GM21825 (cell line): ENCODE results near the gene CDHR3.

Experiments
- ATAC-seq: cut with Tn5 transposase; IDR thresholded peaks from one replicate; pipeline ENCODE4 v1.9.1; 2021; ENCODE audit warnings: mild to moderate bottlenecking, moderate library complexity; ENCODE audit not compliant: unreplicated experiment

CDHR3 gene, protein sequence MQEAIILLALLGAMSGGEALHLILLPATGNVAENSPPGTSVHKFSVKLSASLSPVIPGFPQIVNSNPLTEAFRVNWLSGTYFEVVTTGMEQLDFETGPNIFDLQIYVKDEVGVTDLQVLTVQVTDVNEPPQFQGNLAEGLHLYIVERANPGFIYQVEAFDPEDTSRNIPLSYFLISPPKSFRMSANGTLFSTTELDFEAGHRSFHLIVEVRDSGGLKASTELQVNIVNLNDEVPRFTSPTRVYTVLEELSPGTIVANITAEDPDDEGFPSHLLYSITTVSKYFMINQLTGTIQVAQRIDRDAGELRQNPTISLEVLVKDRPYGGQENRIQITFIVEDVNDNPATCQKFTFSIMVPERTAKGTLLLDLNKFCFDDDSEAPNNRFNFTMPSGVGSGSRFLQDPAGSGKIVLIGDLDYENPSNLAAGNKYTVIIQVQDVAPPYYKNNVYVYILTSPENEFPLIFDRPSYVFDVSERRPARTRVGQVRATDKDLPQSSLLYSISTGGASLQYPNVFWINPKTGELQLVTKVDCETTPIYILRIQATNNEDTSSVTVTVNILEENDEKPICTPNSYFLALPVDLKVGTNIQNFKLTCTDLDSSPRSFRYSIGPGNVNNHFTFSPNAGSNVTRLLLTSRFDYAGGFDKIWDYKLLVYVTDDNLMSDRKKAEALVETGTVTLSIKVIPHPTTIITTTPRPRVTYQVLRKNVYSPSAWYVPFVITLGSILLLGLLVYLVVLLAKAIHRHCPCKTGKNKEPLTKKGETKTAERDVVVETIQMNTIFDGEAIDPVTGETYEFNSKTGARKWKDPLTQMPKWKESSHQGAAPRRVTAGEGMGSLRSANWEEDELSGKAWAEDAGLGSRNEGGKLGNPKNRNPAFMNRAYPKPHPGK

DNA sequence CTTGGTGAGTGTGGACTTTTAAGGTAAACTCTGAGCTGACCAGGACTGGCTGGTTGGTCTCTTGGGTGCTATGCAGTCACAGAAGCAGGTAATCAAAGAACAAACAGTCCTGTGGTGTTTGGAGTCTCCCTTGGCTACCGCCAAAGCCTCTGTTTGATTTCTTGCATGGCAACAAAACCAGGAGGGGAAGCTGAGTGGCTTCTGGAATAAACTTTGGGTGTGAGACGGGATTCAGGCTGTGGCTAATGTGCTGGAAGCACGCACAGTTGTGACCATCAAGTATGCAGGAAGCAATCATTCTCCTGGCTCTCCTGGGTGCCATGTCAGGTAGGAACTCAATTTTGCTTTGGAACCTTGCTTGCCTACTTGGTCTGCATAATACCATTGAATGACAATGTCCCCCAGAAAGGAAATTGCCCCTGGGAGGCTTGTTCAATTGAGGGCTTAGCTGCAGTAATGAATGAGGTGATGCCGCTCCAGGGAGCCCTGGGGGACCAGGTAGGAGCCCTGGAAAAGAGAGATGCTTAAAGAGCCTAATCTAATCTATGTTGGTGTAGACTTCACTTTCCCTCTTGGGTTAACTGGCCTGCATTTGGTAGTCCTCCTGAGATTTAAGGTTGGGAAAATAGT, at the start of gene CDHR3:
CDHR3 (plus strand) TSS at position 227 of the 630 bp plus-strand sequence; CDS start at position 282, 55 bp downstream.
- ATAC-seq: no peak

- ATAC-seq: no peak
These were observed 49.1 kb upstream of the CDHR3 start for GRCh38 chr7:105913947-105914346.

- ATAC-seq: no peak
These were observed 46.5 kb upstream of the CDHR3 start for GRCh38 chr7:105916603-105917002.

GRCh38 chr7:105917659-105918058, 45.4 kb upstream of the CDHR3 start:
- ATAC-seq: no peak

DNA sequence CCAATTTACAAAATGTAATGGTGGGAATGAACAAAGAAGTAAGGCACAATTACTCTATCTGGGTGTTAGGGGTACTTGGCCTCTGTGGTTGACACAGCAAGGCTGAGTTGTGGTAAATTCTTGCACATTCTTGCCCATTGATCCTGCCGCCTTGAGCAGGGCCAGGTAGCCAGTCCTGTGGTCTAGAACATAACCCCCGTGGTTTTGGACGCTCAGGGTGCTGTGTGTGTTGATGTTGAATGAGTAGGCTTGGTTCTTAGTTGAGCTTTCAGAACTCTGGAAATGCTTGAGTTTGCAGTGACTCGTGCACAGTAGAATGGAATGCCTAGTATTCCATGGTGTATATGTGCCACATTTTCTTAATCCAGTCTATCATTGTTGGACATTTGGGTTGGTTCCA, 42.3 kb upstream of the CDHR3 start:
- ATAC-seq: no peak

DNA sequence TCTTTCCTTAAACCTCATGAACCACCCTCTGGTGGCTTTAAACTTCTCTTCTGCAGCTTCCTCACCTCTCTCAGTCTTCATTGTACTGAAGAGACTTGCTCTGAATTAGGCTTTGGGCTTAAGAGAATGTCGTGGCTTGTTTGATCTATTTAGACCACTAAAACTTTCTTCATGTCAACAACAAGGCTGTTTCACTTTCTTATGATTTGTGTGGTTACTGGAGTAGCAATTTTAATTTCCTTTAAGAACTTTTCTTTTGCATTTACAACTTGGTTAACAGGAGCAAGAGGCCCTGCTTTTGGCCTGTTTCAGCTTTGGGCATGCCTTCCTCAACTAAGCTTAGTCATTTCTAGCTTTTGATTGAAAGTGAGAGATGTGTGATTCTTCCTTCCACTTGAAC, 38.1 kb upstream of the CDHR3 start:
- ATAC-seq: no peak

DNA sequence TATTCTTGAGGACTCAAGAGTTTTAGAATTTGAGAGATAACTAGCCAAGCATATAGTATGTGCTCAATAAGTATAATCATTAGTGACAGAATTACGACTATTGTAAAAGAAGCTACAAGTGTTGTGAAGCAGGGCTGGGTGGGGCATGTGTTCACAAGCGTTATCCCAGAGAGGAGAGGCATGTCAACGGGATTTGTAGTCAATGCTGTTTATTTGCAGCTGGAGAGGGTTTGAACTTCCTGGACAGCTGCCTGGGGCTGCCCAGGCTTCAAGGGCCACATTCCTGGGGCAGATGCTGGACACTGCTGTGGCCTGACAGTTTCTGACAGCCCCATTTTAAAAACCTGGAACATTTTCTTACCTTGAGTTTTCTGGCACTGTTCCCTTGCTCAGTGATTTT, 36.9 kb upstream of the CDHR3 start:
- ATAC-seq: no peak

GRCh38 chr7:105931179-105931578, 31.9 kb upstream of the CDHR3 start:
- ATAC-seq: no peak

DNA sequence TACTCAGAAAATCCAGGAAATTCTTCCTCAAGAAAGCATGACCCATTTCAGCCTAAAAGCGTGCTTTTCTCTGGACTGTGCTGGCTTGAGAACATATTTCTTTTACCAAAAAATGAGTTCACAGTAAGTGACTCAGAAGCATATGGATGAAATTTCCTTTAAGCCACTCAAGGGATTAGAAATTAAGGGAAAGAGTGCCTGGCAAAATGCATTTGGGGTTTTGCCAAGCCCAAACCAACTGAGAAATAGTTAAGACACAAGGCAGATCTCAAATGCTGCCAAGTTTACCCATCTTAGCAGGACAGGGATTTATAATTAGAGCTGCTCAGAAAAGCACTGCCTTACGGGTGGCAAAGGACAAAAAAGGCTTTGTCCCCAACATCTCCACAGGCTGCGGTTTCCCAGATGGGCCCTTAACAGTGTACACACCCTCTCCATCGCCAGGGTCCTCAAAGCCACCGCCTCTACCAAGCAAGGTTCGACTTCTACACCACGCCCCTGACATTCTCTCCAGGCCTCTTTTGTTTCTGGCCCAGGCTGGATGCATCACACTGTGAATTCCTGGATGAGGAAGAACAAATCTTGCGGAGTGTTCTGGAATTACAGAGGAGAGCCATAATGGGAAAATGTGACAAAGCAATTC, 30.1 kb upstream of the CDHR3 start:
- no peak for ATAC-seq

DNA sequence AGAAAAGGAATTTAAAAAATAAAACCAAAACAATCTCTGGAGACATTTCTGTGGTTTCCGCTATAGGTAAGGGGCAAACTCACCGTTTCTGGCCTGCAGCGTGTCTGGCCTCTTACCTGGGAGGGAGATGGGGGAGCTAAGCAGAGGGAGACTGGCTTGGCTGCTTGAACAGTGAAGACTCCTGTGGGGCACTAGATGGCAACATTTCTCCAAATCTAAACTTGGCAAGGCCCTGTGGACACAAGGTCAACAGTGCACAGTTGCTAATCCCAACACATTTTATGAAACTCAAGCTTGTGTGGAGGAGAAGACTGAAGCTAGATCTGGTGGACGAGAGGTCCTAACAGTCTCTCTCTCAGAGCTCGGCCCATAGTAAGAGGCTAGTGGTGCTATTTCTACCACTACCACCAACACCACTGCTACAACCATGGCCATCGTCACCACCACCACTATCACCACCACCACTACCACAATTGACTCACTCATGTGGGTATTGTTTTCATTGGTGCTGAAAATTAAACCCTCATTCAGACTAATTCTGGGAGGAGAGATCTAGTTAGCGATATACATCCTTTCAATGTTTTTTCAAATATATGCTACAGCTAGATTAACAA, 28.4 kb upstream of the CDHR3 start:
- no peak for ATAC-seq

DNA sequence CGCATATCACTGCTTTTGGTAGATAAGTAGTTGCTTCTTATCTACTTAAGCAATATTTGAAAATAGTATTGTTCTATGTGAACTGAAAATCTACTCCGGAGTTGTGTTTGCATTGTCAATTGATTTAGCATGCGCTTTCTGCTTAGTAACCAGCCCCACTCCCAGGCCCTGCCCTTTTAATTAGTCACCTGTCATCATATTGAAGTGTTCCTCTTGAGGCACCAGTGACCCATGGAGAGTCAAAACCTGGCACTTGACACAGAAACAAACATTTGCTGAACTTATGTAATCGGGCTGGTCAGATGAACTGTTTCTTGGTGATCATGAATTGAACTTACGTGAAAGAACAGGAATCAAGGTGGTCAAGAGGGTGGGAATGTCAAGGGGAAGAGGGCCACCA, 27.8 kb upstream of the CDHR3 start:
- ATAC-seq: no peak

GRCh38 chr7:105937411-105937810, 25.7 kb upstream of the CDHR3 start:
- no peak for ATAC-seq

GRCh38 chr7:105940109-105940508, 23.0 kb upstream of the CDHR3 start:
- ATAC-seq: no peak

DNA sequence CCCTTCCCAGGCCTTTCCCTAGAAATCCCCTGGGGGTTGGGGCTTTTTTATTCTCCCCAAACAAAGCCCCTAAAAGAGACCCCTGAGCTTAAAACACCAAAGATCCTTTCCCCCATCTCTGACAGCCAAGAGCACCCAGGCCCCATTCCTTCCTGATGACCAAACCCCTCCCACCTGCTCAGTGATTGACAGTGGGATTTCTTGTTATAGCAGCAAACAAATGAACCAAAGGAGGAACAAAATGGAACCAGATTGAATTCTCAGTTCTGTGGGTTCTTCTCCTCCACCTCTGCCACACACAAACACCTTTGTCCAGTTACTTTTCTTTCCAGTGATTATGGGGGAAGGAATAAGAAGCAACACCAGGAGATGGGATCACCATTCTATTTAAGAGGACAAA, 21.5 kb upstream of the CDHR3 start:
- ATAC-seq: no peak

DNA sequence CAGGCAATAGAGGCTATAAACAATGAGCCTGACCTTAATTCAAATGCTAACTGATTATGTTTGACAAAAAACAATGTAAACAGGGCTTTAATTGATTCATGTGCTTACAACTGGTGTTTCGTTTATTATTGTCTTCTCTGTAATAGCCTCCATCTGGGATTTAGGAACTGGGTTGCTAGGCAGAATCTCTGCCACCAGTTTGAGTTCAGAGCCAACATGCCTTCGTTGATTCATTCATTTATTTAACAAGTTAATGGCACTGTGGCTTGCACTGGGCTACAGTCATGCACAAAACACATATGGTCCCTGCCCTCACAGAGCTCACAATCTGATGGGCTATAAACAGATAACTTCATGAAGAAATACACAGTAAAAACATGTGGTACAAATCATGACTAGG, 19.6 kb upstream of the CDHR3 start:
- ATAC-seq: no peak

- no peak for ATAC-seq
These were observed 17.2 kb upstream of the CDHR3 start for GRCh38 chr7:105945848-105946247.

GRCh38 chr7:105951597-105951996, 11.5 kb upstream of the CDHR3 start:
- no peak for ATAC-seq

GRCh38 chr7:105952917-105953595, 10.0 kb upstream of the CDHR3 start:
- no peak for ATAC-seq

GRCh38 chr7:105954711-105955110, 8.4 kb upstream of the CDHR3 start:
- no peak for ATAC-seq
